ENCODE measurements around the gene PNMA8B.

The PNMA8B gene

GRCh38 chr19:46454244-46454643, 41.4 kb downstream of the PNMA8B start:
- no peak for DNase-seq (ENCODE audit: low spot score)

- no peak for DNase-seq (ENCODE audit: low spot score)
These were observed 42.0 kb downstream of the PNMA8B start for GRCh38 chr19:46453661-46454060.

DNA sequence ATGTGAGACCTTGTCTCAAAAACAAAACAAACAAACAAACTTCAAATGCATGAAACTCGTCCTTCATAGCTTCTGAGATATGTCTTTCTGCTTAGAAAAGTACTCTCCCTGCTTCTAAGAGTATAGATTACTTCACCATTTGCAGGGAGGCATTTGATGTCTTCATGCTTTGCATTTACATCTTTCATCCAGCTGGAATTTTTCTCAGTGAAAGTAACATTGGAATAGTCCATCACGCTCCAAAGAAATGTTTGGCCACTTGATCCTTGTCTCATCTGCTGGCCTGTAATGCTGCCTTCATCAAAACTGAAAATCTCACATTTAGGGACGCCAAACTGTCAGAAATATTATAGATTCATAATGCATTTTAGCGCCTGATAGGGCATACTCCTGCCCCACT, 43.5 kb downstream of the PNMA8B start:
- no peak for DNase-seq (ENCODE audit: low spot score)

GRCh38 chr19:46451352-46451751, 44.3 kb downstream of the PNMA8B start:
- DNase-seq (ENCODE audit: low spot score): no peak

GRCh38 chr19:46450737-46451136, 44.9 kb downstream of the PNMA8B start:
- no peak for DNase-seq (ENCODE audit: low spot score)

GRCh38 chr19:46449228-46449627, 46.4 kb downstream of the PNMA8B start:
- no peak for DNase-seq (ENCODE audit: low spot score)

- no peak for DNase-seq (ENCODE audit: low spot score)
These were observed 47.1 kb downstream of the PNMA8B start for GRCh38 chr19:46448601-46449000.

DNA sequence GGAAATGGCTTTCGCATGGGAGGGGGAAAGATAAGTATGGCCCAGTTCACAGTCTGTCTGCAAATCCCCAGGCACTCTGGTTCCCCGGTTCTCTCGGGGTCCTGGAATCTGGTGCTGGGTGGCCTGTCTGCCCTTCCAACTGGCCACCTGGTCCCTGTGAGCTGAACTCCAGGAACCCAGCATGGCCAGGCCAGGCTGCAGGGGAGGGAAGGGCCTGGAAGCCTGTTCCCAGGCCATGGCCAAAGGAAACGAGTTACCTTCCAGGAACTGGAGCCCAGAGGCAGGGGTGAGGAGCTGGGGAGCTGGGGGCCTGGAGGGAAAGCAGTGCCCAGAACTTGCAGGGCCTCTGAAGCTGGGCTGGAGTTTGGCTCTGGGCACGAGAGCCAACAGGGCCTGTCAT, 47.8 kb downstream of the PNMA8B start:
- no peak for DNase-seq (ENCODE audit: low spot score)

- no peak for DNase-seq (ENCODE audit: low spot score)
These were observed 48.7 kb downstream of the PNMA8B start for GRCh38 chr19:46447006-46447405.

DNA sequence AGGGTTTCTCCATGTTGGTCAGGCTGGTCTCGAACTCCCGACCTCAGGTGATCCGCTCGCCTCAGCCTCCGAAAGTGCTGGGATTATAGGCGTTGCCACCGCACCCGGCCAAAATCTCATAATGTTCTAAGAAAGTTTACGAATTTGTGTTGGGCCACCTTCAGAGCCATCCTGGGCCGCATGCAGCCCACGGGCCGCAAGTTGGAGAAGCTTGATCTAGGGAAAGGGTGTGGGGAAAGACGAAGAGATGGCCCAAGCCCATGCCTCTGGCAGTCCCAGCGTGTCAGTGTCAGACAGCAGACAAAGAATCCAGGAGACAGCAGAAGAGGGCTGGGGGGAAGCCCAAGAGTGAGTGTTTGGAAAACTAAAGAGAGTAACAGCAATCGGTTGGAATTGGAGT, 49.6 kb downstream of the PNMA8B start:
- DNase-seq (ENCODE audit: low spot score): no peak

- no peak for DNase-seq (ENCODE audit: low spot score)
These were observed 52.7 kb downstream of the PNMA8B start for GRCh38 chr19:46442808-46443450.

- no peak for DNase-seq (ENCODE audit: low spot score)
These were observed 53.8 kb downstream of the PNMA8B start for GRCh38 chr19:46441866-46442265.

Data from HuH-7.5 (cell line).